ENCODE data around the gene BTBD19.

BTBD19 gene

DNA sequence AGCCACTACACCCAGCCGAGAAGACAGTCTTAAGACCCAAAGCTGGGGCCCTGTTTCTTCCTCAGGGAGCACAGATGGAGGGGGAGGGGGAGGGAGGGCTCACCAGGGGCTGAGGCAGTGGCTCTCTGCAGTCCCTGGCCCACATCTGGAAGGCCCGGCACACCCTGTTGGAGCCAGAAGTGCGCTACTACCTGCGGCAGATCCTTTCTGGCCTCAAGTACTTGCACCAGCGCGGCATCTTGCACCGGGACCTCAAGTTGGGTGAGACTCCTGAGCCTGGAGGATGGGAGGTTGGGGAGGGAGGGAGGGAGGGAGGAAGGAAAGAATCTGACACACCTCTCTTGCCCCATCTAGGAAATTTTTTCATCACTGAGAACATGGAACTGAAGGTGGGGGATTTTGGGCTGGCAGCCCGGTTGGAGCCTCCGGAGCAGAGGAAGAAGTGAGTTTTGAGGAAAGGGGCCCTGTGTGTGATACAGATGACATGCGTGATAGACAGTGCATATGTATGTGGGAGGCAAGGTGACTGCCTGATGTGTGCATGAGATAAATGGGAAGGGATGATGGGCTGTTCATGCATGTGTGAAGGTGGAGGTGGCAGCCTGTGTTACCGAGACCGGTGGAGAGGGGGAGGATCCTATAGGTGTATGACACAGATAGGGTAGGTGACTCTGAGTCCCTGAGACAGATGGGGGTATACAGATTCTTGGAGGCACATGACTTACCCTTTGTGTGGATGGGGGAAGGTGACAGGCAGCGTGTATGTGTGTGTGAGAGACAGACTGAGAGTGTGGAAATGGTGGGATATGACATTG lies 6.6 kb upstream of the BTBD19 start:
- peak overlapping the region; percentile 87 for H3K4me3 ChIP-seq (replicated peaks; ENCODE audit: low read depth, low read length)
- no peak for DNase-seq (ENCODE audit: low read depth)
- TF ChIP-seq, protein P1, sequence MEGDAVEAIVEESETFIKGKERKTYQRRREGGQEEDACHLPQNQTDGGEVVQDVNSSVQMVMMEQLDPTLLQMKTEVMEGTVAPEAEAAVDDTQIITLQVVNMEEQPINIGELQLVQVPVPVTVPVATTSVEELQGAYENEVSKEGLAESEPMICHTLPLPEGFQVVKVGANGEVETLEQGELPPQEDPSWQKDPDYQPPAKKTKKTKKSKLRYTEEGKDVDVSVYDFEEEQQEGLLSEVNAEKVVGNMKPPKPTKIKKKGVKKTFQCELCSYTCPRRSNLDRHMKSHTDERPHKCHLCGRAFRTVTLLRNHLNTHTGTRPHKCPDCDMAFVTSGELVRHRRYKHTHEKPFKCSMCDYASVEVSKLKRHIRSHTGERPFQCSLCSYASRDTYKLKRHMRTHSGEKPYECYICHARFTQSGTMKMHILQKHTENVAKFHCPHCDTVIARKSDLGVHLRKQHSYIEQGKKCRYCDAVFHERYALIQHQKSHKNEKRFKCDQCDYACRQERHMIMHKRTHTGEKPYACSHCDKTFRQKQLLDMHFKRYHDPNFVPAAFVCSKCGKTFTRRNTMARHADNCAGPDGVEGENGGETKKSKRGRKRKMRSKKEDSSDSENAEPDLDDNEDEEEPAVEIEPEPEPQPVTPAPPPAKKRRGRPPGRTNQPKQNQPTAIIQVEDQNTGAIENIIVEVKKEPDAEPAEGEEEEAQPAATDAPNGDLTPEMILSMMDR (IDR thresholded peaks at IDR 0.05; ENCODE audit: low read length, missing control alignments): no peak

DNA sequence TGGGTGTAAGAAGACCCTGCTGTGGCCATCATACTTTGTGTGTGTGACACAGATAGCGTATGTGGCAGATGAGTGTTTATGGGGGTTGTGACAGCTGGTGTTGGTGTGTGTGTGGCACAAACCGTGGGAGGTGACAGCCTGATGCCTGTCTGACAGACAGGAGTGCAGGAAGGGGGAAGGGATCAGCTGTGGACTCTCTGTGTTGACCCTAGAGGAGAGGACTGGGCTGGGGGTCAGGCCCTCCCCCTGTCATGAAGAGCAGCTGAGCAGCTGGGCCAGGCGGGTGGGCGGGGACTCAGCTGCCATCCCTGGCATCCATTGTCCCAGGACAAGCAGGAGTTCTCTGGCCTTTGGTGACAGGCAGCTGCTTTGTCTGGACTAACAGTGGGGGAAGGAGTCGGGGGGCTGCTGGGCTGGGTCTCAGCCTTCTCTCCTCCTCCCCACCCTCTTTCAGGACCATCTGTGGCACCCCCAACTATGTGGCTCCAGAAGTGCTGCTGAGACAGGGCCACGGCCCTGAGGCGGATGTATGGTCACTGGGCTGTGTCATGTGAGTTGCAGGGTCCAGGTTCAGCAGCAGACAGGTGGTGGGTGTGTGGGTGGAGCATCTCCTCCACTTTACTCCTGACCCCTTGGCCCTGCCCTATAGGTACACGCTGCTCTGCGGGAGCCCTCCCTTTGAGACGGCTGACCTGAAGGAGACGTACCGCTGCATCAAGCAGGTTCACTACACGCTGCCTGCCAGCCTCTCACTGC lies 5.8 kb upstream of the BTBD19 start:
- TF ChIP-seq, protein P1 (IDR thresholded peaks at IDR 0.05; ENCODE audit: low read length, missing control alignments): no peak
- no peak for DNase-seq (ENCODE audit: low read depth)
- H3K4me3 ChIP-seq (replicated peaks; ENCODE audit: low read depth, low read length): peak overlapping the region; percentile 87

DNA sequence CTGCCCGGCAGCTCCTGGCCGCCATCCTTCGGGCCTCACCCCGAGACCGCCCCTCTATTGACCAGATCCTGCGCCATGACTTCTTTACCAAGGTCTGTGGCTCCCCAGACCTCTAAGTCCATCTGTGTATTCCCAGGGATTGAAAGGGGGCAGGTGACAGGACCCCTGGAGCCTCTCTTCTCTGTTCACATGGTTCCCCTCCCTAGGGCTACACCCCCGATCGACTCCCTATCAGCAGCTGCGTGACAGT lies 5.3 kb upstream of the BTBD19 start:
- TF ChIP-seq, protein P1 (IDR thresholded peaks at IDR 0.05; ENCODE audit: low read length, missing control alignments): no peak
- no peak for DNase-seq (ENCODE audit: low read depth)
- peak overlapping the region; percentile 87 for H3K4me3 ChIP-seq (replicated peaks; ENCODE audit: low read depth, low read length)

DNA sequence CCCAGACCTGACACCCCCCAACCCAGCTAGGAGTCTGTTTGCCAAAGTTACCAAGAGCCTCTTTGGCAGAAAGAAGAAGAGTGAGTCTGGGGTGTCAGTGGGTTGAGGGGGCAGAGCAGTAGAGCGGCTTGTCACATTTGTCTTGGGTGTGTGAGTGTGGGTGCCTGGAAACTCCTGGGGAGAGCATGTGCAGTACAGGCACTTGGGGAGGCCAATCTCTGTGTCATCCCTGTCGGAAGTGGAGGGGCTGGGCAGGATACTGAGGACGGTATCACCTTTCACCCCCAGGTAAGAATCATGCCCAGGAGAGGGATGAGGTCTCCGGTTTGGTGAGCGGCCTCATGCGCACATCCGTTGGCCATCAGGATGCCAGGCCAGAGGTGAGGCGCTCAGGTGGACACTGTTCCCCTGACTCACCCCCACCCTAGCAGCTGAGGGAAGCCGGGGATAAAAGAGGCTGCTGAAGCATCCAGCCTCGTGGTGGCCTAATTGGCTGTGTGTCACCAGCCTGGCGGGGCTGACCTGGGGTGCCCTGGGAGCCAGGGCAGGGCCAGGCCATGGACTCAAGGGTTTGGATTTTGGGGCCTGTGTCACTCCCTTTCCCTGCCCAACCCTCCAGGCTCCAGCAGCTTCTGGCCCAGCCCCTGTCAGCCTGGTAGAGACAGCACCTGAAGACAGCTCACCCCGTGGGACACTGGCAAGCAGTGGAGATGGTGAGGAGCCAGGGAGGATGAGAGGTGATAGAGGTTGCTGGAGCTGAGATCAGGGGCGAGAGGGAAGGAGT lies 4.8 kb upstream of the BTBD19 start:
- DNase-seq (ENCODE audit: low read depth): no peak
- peak overlapping the region; percentile 87 for H3K4me3 ChIP-seq (replicated peaks; ENCODE audit: low read depth, low read length)
- TF ChIP-seq, protein P1 (IDR thresholded peaks at IDR 0.05; ENCODE audit: low read length, missing control alignments): no peak

DNA sequence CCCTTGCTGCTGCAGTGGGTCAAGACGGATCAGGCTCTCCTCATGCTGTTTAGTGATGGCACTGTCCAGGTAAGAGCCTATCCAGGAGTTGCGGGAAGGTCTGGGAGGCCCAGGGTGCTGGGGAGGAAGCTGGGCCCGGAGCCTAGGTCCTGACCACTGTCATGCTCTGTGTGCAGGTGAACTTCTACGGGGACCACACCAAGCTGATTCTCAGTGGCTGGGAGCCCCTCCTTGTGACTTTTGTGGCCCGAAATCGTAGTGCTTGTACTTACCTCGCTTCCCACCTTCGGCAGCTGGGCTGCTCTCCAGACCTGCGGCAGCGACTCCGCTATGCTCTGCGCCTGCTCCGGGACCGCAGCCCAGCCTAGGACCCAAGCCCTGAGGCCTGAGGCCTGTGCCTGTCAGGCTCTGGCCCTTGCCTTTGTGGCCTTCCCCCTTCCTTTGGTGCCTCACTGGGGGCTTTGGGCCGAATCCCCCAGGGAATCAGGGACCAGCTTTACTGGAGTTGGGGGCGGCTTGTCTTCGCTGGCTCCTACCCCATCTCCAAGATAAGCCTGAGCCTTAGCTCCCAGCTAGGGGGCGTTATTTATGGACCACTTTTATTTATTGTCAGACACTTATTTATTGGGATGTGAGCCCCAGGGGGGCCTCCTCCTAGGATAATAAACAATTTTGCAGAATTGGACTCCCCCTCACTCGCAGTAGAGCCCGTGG lies 2.9 kb upstream of the BTBD19 start:
- TF ChIP-seq, protein P1 (IDR thresholded peaks at IDR 0.05; ENCODE audit: low read length, missing control alignments): no peak
- no peak overlapping the region for H3K4me3 ChIP-seq (replicated peaks; ENCODE audit: low read depth, low read length)
- no peak for DNase-seq (ENCODE audit: low read depth)

DNA sequence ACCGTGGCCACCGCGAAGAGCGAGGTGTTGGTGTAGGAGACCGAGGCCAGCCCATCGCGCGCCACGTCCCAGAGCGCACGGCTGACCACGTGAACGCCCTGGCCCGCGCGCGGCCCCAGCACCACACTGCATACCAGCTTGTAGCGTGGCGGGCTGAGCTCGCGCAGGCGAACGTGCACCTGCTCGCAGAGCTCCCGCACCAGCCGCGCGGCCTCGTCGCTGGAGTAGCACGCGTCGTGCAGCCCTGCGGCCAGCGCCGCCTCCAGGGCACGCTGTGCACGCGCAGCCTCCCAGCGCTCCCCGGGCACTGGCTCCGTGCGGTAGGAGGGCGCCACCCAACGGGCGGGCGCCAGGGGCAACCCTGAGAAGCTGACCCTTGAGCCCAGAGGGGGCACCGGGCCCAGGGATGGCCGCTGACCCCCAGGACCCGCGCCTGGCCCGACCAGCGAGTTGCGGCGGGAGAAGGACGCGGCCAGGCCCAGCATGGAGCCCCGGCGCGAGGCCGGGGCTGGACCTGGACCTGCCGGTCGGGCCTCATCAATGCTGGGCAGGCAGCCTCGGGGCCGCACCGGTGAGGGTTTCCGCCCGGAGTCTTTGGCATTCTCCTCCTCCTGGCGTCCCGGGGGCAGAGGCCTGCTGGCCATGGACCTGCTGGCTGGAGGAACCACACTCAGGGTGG lies 2.2 kb upstream of the BTBD19 start:
- no peak for DNase-seq (ENCODE audit: low read depth)
- no peak overlapping the region for H3K4me3 ChIP-seq (replicated peaks; ENCODE audit: low read depth, low read length)
- TF ChIP-seq, protein P1 (IDR thresholded peaks at IDR 0.05; ENCODE audit: low read length, missing control alignments): no peak
